Stimulated activated CD4-positive, alpha-beta T cell treated with anti-CD3 and anti-CD28 coated beads, TNF-alpha, amount 100 ng/mL, for 4 hours (primary cell): ENCODE results near the gene CPXM2.

Experiments used
- DNase-seq, 3 experiments: peaks; one replicate each; pipeline ENCODE4 v3.0.0-alpha.2; 2020; ENCODE audit warnings: low read depth in 3 of 3

The CPXM2 gene

GRCh38 chr10:123848564-123849457 is 42.8 kb downstream of the CPXM2 start:
- no peak for DNase-seq

- DNase-seq: no peak
Observed at GRCh38 chr10:123847686-123848432, 43.7 kb downstream of the CPXM2 start.

GRCh38 chr10:123843835-123844234 is 47.8 kb downstream of the CPXM2 start:
- DNase-seq: no peak

DNA sequence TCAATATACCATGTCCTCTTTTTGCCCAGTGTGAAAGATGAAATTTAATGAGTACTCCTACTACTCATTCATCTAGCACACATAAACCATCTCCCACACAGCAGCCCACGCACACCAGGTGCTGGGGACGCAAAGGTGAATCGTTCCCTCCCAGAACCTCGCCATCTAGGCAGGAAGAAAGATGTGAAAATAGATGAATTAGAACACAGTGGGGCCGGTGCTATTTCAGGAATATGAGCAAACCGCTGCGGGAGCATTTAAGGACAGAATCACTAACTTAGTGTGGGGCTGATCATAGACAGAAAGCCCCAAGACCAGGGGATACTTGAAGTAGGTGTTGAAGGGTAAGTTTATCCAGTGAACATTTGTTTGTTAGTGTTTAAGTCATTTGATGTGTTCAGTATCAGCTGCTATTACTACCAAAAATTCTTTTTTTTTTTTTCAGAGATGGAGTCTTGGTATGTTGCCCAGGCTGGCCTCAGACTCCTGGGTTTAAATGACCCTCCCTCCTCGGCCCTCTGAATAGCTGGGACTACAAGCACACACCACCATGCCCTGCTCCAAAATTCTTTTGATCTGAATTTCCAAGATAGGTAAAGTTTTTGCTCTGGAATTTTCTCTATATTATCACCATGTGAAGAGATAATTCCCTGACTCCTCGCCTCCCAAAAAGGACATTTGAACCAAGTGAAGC is 48.8 kb downstream of the CPXM2 start:
- no peak for DNase-seq

DNA sequence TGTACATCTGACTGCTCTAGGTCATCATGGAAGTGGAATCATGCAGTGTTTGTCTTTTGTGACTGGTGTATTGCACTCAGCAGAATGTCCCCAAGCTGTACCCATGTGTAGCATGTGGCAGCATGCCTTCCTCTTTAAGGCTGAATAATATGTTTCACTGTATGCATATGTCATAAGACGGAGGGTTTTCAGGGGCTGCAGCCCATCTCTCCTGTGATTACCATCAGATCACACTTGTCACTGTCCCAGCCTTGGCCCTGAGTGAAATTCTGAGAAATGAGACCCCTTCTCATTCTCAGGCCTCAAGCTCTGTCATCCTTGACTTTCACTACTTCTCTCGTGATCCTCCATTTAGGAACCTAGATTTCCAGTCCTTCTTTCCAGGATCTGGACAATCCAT is 50.0 kb downstream of the CPXM2 start:
- DNase-seq: no peak

DNA sequence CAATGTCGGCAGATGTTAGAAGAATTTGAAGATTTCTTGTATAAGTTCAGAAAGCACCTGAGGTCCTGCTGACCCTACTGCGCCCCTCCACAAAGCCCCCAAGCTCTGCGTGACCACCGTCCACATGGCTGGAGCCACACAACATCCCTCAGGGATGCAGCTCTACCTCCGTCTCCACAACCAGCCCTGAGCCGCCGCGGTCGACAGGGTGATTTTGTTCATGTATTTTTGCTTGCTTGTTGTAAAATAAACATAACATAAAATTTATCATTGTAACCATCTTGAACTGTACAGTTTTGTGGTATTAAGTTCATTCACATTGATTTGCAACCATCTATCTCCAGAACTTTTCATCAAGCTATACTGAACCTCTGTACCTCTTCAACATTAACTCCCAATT is 50.5 kb downstream of the CPXM2 start:
- no peak for DNase-seq

DNA sequence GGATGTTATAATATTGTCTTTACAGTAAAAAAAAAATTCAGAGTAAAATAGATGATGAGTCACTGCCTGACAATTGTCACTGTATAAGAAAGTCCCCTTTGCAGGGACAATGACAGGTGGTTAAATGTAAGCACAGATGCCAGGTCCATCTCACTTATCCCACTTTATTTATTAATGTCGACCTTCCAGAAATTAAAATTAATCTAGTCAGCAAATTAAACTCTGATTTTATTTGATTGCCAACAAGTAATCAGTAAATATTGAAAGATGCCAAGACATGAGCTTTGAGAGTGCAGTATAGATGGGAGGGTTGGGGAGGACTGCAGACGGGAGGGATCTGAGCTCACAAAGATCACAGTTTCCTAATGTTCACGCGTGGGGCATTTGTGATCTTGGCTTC is 50.9 kb downstream of the CPXM2 start:
- DNase-seq: no peak

GRCh38 chr10:123838596-123839310 is 52.9 kb downstream of the CPXM2 start:
- DNase-seq: no peak

DNA sequence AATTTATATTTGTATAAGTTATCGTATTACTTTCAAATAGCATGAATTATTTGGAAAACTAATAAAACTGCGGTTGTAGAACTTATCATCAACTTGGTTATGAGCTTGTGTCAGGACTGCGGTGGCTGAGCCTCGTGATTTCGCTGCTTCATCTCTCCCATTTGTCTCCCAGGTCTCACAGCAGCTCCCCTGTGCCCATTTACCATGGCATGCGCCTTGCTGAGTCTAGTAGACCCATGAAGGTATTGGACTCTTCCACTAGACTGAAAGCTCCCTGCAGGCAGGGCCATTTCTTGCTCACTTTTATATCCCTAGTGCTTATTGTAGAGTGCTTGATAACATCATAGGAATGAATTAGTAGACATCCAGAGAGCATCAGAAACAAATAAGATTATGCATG is 53.9 kb downstream of the CPXM2 start:
- no peak for DNase-seq

DNA sequence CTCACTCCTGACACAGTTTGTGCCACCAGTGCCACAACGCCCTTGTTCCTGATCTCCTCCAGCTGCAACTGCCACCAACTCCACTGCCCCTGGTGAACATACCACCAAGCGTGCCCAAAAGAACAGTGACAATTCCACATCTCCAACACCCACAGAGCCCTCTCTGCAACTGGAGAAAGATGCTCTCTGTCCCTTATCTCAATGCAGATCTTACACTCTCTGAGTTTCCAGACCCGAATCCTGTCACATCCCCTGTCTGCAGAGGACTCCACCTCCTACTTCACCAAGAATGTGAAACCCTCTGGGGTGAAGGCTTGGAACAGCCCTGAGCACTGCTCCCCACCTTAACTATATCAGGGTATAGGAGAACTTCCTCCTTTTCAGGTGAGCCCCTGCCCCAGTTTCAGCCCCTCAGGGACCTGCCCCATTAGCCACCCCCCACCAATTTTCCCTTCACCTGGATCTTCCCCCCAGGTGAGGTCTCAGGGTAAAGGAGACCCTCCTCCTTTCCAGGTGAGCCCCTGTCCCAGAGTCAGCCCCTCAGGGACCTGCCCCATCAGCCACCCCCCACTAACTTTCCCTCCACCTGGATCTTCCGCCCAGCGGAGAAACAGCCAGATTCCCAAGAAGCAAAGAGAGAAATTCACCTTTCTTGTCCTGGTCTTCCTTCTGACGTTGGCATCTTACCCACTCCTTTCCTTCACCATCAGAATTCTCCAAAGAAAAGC is 55.0 kb downstream of the CPXM2 start:
- no peak for DNase-seq

DNA sequence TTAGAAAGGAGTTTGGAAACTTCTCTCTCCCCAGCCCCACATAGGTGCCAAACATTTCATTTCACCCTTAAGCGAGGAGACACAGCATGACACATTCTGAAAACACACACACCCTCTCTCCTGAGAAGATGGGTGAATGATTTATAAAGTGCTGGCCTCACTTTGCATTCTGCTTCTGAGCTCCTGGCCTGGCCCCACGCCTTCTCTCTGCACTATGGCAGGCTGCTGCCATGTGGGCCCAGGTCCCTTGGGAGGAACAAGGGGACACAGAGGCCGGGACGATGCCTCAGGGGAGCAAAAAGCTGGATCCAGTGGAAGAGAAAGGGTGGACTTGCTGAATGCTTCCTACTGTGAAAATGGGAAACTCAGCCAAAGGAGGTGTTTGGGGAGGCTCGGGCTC is 56.0 kb downstream of the CPXM2 start:
- DNase-seq: no peak

DNA sequence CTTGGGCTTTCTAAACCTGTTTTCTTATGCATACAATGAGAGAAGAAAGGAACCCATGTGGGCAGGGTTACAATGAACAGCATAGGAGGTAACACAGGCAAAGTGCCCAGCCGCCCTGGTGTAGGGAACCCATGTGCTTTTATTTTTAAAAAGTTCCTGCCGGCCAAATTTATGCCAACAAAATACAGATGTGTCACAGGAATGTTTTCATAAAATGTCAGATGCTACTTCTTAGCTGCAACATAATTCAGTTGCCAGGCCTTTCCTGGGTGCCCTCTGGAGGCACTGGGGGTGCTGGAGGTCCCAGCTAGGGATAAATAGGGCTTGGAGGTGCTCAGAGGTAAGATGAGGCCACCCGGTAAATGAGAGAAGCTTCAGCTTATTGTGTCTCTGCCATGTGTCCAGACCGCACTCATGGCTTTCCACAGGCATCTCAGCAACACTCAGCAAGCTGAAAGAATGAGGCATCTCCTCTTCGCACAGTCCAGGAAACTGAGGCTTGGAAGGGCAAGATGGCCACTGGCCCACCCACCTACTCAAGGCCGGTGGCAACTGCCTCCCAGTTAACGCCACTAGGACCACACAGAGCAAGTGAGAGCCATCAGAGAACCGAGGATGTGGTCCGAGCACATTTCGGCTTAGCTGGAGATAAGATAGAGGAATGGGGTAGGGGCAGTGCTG is 58.3 kb downstream of the CPXM2 start:
- no peak for DNase-seq

GRCh38 chr10:123831259-123831658 is 60.3 kb downstream of the CPXM2 start:
- DNase-seq: no peak

GRCh38 chr10:123821136-123821535 is 70.5 kb downstream of the CPXM2 start:
- DNase-seq: no peak

DNA sequence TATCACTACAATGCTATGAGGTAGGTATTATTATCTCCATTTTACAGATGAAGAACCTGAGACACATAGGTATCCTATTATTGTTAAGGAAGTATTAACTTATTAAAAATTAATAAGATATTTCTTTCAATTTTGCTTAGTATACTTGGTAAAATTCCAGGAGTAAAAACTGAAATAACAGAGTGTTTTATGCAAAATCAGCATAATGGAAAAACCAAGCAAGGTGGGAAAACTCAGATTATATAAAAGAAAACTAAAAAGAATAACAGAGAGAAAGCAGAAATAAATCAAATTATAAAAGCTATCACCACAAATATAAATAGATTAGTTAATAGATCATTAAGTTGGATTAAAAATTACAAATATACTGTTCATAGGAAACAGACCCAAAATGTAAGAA is 82.0 kb downstream of the CPXM2 start:
- DNase-seq: no peak

DNA sequence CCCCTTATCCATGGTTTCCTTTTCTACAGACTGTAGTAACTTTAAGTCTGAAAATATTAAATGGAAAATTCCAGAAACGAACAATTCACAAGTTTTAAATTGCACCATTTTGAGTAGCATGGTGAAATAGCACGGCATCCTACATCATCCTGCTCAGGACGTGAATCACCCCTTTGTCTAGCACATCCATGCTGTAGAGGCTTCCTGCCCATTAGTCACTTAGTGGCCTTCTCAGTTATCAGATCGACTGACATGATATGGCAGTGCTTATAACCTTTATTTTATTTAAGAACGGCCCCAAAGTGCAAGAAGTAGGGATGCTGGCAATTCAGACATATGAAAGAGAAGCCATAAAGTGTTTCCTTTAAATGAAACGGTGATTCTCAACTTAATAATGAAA is 82.7 kb downstream of the CPXM2 start:
- DNase-seq: no peak

DNA sequence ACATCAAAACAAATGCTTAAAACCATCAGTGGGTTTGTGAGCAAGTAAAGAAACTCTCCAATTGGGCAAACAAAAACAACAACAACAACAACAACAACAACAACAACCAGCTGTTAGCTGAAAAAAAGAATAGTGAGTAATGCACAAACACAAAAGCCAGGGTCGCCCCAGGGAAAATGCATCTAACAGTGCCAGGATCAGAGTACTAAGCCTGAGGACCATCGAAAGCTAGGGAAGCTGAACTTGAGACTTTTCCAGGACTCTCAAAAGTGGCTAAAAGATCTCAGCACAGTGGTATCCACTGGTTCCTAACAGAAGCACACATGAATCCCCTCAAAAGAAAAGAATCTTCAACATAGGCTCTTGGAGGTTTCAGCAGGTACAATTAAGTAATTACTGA is 83.3 kb downstream of the CPXM2 start:
- no peak for DNase-seq

DNA sequence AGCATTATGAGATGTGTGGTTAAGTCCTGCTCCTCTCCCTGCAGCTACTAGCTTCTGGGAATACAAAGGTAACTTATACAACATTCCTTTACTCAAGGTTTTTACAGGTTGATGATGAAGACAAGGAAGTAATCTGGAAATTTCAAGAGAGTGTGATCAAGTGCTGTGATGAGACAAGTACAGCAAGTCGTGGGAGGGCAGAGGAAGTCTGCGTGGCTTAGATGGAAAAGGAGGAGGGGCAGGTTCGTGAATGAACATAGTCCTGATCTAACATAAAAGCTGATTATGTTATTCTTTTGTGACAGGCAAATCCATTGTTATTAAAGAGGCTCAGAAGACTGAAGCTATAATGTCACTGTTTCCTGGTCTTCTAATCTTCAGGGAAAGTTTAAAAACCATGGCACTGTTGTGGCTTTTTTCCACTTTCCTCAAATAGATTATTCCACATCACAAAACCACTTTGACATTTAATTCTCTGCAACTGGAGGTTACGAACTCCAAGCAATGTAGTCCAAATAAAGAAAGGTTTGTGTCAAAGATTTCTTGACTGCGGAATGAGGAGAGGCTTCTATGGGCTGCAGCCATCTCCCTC is 84.1 kb downstream of the CPXM2 start:
- DNase-seq: no peak

- no peak for DNase-seq
Observed at GRCh38 chr10:123804716-123805115, 86.9 kb downstream of the CPXM2 start.

DNA sequence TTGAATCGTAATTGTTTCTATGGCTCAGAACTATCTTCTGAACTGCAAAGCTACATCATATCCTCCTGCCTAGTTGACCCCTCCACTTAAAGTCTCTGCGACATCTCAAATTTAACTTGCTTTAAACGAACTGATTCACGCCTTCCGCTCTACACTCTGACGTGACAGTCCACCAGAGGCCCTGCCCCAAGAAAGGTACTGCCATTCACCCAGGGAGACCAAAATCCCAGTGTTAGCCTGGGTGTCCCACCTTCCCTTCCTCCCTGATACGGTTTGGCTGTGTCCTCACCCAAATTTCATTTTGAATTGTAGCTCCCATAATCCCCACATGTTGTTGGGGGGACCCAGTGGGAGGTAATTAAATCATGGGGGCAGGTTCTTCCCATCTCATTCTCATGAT is 90.8 kb downstream of the CPXM2 start:
- no peak for DNase-seq
